D721Med (cell line): ENCODE results near the gene PCNX2.

Experiments
- DNase-seq: peaks from one replicate; pipeline ENCODE4 v3.0.0; 2011; ENCODE audit warnings: low spot score; ENCODE audit not compliant: insufficient read length
- FAIRE-seq: peaks from 2 replicates; lab custom pipeline; 2011; peaks lifted over from hg19 to GRCh38; lab: Jason Lieb, UNC
- TF ChIP-seq, protein P1 (sequence below): IDR thresholded peaks from 2 replicates; pipeline ENCODE4 v1.5.1; 2012; ENCODE audit warnings: mild to moderate bottlenecking, control low read depth; ENCODE audit not compliant: insufficient read depth; ENCODE audit errors: missing control alignments

Gene PCNX2

DNA sequence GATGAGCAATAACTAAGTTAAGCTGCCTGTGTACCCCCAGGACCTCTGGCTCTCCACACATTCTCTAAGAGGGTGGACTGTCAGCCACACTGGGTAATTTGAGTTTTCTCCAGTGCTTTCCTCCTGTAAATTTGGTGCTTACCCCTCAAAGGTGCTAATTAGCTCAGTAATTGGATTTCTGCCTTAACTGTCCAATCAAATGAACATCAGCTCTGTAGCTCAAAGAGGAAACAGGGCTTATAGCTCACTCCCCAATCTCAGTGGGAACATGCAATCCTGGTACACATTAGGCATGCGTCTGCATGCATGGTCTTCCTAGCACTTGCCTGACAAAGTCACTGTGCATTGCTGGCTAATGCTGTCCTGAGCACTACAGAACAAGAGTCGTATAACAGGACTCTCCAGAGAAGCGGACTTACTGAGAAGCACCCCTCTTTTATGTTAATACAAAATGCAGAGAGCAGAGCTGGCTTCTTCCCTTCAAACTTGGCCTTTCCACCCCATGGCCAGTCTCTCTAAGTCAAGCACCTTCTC, 235.0 kb downstream of the PCNX2 start:
- DNase-seq (no peak), FAIRE-seq (no peak)
- TF ChIP-seq, protein P1, sequence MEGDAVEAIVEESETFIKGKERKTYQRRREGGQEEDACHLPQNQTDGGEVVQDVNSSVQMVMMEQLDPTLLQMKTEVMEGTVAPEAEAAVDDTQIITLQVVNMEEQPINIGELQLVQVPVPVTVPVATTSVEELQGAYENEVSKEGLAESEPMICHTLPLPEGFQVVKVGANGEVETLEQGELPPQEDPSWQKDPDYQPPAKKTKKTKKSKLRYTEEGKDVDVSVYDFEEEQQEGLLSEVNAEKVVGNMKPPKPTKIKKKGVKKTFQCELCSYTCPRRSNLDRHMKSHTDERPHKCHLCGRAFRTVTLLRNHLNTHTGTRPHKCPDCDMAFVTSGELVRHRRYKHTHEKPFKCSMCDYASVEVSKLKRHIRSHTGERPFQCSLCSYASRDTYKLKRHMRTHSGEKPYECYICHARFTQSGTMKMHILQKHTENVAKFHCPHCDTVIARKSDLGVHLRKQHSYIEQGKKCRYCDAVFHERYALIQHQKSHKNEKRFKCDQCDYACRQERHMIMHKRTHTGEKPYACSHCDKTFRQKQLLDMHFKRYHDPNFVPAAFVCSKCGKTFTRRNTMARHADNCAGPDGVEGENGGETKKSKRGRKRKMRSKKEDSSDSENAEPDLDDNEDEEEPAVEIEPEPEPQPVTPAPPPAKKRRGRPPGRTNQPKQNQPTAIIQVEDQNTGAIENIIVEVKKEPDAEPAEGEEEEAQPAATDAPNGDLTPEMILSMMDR = no peak

DNA sequence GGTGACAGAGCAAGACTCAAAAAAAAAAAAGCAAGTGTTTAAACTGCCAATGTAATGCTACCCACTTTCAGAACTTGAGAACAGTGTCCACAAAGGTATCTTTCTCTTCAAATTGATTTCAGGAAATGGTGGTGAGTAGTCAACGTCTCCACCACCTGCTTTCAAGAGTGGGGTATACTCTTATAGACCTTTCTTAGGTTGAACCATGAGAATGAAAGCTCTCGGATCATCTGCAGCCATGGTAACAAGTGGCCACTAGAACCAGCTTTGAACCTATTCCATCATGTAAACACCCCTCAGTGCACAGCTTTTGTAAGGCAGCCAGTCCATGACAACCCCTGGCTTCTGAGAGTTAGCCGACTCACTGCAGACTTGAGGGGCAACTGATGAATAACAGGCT, 237.7 kb downstream of the PCNX2 start:
- FAIRE-seq = no peak
- TF ChIP-seq, protein P1 = no peak

DNA sequence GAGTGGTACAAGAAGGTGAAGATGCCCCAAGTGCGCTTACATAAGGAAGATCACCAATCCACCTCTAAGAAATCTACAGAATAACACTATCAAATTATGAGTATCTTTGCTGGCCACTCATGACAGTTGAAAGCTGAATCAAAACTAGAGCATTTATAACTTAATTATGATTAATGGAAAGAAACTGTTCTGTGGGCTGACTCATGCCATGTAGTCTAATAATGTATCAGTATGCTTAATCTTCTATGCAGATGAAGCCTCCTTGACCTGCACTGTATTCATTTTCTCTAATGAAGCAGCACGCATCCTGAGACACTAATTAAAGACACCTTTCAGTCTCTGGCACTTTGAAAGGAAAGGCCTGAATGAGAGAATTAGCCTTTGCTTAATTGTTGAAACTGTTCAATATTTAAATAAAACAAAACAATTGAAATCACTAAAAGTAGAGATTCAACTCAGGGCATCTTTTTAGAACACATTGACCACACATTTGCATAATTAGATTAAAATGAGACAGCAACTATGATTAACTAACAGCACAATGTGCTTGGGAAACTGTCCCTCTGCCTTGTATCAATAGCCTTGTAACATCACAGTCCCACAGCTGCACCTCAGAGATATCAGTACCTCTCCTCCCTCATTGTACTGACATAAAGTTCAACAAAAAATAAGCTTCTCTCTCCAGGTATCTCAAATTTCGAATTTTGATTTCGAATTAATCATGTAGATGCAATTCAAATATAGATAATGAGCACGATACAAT, 239.5 kb downstream of the PCNX2 start:
- FAIRE-seq = peak; percentile 72
- DNase-seq = no peak
- TF ChIP-seq, protein P1 = no peak

More for the DNA sequence above, 237.7 kb downstream of the PCNX2 start:
- no peak for DNase-seq

DNA sequence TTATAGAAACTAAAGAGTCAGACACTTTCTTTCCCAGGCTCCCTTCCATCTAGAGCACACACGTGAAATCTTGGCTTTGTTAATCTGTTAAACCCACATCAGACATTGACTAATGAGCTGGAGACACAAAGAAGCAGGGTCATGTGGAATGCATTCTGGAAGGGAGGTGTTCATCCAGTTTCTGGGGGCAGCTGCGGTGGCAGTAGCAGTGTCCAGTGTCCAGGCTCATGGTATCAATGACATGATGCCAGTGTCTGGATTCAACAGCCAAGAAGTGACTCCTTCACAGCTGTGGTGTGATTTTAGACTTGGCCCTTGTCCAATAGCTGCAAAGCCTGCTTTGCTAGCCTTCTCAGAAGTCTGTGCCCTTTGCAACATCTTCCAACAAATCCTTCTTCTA, 249.9 kb downstream of the PCNX2 start:
- TF ChIP-seq, protein P1 = no peak
- DNase-seq = no peak
- FAIRE-seq = peak; percentile 21

DNA sequence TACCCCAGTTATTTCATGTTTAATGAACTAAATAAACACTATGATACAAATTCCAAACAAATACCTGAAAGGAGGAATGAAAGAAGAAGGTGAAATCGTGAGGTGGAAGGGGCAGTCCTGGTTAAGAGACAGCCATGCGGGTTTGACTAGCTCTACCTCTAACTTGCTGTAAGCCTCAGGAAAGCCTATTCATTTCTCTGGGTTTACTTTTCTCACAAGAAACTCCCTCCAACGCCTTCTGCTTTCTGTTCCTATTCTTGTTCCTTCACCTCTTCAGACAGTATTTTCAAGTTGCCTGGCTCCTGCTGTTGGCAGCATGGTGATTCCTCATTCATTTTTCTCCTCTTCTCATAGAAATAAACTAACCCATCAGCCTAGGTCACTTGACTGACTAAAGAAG, 252.7 kb downstream of the PCNX2 start:
- TF ChIP-seq, protein P1 = no peak
- FAIRE-seq (no peak), DNase-seq (no peak)

DNA sequence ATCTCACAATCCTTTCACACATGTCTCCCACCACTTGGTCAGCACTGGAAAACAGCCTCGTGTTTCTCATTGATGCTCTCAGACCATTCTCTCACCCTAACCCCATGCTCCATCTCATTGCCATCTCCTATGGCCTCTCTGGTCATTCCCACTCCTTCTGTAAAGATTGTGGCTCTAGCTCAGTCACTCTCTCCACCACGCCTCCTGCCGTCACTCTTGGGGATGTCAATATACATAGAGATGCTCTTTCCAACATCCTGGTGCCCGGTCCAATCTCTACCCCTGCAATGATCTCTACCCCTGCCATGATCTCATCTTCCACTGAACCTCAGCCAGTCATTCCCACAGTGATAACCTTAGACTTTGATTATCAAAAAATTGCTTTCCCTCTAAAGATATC, 255.0 kb downstream of the PCNX2 start:
- DNase-seq (no peak), FAIRE-seq (no peak)
- TF ChIP-seq, protein P1 = no peak

DNA sequence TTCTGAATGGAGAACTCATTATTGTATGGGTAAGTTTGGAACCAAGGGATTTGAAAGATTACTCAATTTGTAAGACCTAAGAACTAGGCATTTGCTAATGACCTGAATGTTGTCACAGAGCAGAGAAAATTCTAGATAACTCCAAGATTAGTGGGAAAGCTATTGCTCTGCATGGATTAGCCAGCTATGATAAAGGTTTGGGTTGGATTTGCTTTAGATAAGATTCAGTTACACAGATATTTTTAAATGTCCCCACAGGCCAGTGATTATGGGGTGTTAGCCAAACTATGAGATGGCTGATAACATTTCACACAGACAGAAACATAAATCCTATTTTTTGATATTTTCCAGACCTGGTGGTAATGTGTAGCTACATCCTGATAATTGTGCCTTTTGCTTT, 256.9 kb downstream of the PCNX2 start:
- DNase-seq = no peak
- peak; percentile 77 for FAIRE-seq
- TF ChIP-seq, protein P1 = no peak
